HL-60 (cell line): ENCODE data around the gene METTL23.

Experiments used
- DNase-seq, 2 experiments: peaks; one replicate each; pipeline ENCODE4 v3.0.0-alpha.2; 2010 to 2020; ENCODE audit warnings: low read depth in 1 of 2, low spot score in 1 of 2
- H3K27ac ChIP-seq: fragments of 250-450 bp; sonication (Bioruptor Pico); replicated peaks from 2 replicates; pipeline ENCODE4 v1.5.1; 2020; ENCODE audit warnings: mild to moderate bottlenecking, moderate library complexity
- H3K27me3 ChIP-seq: fragments of 250-450 bp; sonication (Bioruptor Pico); 2 replicates; pipeline ENCODE4 v1.5.1; 2021; ENCODE audit warnings: mild to moderate bottlenecking, moderate library complexity; ENCODE audit not compliant: insufficient read depth, poor library complexity, severe bottlenecking
- H3K4me3 ChIP-seq: replicated peaks from 2 replicates; pipeline ENCODE4 v1.5.1; 2011; ENCODE audit warnings: mild to moderate bottlenecking, control low read depth, low read length; ENCODE audit not compliant: insufficient read depth
- GABPA ChIP-seq: IDR thresholded peaks from 2 replicates; pipeline ENCODE4 v1.6.1; 2012; ENCODE audit warnings: low read depth
- POLR2AphosphoS5 ChIP-seq: IDR thresholded peaks from 2 replicates; pipeline ENCODE4 v1.6.1; 2012; ENCODE audit warnings: low read depth
- SPI1 ChIP-seq: IDR thresholded peaks from 2 replicates; pipeline ENCODE4 v1.6.1; 2012; ENCODE audit warnings: low read depth, mild to moderate bottlenecking, borderline replicate concordance
- TF ChIP-seq, protein P1 (sequence below): IDR thresholded peaks from one replicate; pipeline ENCODE4 v1.5.1; 2011; ENCODE audit warnings: low read length, control low read depth, inconsistent platforms; ENCODE audit not compliant: insufficient read depth
- TF ChIP-seq, protein P2 (sequence below): IDR thresholded peaks from 2 replicates; pipeline ENCODE4 v1.6.1; 2012; ENCODE audit warnings: low read depth; ENCODE audit not compliant: insufficient replicate concordance

METTL23 gene

DNA sequence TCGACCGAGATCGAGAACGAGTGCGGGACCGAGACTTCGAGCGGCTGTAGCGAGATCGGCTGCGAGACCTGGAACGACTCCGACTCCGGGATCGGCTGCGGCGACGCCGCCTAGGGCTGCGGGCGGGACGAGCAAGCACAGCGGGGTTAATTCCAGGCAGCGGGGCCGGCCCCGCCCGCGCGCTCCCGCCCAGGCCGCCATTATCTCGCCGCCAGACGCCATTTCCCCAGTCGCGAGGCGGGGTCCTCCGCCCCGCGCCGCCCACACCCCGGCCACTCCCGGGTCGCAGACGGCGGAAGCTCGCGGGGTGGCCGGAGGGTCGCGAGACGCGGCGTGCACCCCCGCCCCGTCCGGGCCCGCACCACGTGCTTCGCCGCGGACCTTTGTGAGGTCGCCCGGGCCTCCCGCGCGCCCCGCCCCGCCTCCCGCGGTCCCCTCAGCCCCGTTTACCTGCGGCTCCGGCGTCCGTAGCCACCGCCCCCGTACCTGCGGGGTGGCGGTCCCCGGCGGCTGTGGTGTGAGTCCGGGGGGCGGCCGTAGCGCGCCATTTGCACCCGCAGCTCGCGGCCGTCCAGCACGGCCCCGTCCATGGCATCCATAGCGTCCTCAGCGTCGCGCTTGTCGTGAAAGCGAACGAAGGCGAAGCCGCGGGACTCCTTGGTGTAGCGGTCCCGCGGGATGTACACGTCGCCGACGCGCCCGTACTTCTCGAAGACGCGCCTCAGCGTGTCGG, 9.9 kb downstream of the METTL23 start:
- peak in 1 of 2 experiments; percentile 36 for DNase-seq
- peak overlapping the region; percentile 98 for H3K27ac ChIP-seq
- peak overlapping the region; percentile 89 for H3K4me3 ChIP-seq
- TF ChIP-seq, protein P1, sequence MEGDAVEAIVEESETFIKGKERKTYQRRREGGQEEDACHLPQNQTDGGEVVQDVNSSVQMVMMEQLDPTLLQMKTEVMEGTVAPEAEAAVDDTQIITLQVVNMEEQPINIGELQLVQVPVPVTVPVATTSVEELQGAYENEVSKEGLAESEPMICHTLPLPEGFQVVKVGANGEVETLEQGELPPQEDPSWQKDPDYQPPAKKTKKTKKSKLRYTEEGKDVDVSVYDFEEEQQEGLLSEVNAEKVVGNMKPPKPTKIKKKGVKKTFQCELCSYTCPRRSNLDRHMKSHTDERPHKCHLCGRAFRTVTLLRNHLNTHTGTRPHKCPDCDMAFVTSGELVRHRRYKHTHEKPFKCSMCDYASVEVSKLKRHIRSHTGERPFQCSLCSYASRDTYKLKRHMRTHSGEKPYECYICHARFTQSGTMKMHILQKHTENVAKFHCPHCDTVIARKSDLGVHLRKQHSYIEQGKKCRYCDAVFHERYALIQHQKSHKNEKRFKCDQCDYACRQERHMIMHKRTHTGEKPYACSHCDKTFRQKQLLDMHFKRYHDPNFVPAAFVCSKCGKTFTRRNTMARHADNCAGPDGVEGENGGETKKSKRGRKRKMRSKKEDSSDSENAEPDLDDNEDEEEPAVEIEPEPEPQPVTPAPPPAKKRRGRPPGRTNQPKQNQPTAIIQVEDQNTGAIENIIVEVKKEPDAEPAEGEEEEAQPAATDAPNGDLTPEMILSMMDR: no peak
- no peak for TF ChIP-seq GABPA
- TF ChIP-seq, protein P2, sequence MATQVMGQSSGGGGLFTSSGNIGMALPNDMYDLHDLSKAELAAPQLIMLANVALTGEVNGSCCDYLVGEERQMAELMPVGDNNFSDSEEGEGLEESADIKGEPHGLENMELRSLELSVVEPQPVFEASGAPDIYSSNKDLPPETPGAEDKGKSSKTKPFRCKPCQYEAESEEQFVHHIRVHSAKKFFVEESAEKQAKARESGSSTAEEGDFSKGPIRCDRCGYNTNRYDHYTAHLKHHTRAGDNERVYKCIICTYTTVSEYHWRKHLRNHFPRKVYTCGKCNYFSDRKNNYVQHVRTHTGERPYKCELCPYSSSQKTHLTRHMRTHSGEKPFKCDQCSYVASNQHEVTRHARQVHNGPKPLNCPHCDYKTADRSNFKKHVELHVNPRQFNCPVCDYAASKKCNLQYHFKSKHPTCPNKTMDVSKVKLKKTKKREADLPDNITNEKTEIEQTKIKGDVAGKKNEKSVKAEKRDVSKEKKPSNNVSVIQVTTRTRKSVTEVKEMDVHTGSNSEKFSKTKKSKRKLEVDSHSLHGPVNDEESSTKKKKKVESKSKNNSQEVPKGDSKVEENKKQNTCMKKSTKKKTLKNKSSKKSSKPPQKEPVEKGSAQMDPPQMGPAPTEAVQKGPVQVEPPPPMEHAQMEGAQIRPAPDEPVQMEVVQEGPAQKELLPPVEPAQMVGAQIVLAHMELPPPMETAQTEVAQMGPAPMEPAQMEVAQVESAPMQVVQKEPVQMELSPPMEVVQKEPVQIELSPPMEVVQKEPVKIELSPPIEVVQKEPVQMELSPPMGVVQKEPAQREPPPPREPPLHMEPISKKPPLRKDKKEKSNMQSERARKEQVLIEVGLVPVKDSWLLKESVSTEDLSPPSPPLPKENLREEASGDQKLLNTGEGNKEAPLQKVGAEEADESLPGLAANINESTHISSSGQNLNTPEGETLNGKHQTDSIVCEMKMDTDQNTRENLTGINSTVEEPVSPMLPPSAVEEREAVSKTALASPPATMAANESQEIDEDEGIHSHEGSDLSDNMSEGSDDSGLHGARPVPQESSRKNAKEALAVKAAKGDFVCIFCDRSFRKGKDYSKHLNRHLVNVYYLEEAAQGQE: no peak
- TF ChIP-seq POLR2AphosphoS5: no peak; the same call in 1 of the 2 replicates
- no peak for TF ChIP-seq SPI1
- no peaks in the 10 kb centered on the region for H3K27me3 ChIP-seq

DNA sequence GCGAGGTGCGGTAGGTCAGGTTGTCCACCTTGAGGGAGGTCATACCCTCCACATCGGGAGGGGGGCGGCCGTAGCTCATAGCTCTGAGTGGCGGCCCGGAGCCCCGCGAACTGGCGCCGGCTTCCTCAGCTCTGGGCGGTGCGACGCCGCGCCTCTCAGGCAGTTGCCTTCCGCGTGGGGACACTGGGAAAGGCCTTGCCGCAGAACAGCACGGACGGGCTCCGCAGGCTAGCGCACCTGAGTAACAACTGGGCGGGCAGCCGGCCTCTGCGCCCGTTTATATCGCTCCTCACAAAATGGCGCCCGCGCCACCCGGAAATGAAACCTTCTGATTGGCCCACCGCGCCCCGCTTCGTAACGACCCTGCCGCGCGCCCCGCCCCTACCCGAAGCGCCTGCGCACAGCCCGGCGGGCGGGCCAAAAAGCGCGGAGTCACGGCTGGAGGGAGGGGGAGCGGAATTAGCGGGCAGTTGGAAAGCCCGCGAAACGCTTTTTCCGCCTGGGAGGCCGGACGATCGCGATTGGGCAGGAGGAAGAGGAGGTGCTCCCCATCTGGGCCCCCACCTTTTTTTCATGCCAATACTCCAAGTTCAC, 10.5 kb downstream of the METTL23 start, which contains the start of gene SRSF2:
Gene SRSF2, minus strand, starts transcription at position 250 of the 594 bp plus-strand sequence. Its CDS starts 171 bp downstream, at position 79.
- DNase-seq: peak; percentile 96 to 99
- H3K4me3 ChIP-seq: peak within 1 kb of the TSS; percentile 92
- no peaks in the 10 kb centered on the region for H3K27me3 ChIP-seq
- TF ChIP-seq, protein P1: no peak
- TF ChIP-seq GABPA (peak; percentile 81), SPI1 (no peak), POLR2AphosphoS5 (peak; percentile 100)
- TF ChIP-seq, protein P2: peak; percentile 79
- H3K27ac ChIP-seq: peak within 1 kb of the TSS; percentile 98

DNA sequence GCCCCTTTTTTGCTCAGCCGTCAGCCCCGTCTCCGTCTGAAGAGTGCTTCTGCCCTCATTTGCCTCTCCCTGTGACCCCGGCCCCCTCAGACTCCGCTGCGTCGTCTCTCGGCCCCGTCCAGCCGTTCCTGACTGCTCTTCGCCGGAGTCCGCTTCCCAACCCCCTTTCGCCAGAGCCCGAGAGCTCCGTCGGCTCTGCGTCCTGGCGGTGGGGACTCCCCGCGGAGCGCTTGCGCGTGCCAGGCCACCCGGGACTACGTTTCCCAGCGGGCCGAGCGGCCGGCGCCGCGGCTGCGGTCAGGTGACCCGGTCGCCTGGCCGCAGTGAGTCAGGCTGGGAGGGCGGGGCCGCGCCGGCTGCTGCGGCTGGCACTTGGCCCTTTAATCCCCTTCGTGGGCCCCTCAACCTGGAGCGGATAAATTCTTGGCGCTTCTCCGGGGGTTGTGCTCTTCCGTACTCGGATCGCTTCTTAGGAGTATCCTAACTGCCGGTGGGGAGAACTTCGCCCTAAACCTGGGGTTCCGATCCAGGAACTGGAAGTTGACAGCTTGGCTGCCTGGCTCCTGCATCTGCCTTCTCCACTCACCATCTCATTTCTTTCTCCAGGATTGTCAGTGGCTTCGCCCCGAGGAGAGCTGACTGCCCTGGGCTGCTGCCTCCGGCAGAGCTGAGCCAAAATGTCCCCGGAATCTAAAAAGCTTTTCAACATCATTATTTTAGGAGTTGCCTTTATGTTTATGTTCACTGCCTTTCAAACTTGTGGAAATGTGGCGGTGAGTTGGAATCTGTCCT, 11.2 kb downstream of the METTL23 start, which contains the start of gene MFSD11:
Gene MFSD11, plus strand, starts transcription at position 444 of the 792 bp plus-strand sequence. Its CDS starts 234 bp downstream, at position 678.
- H3K27ac ChIP-seq: peak within 1 kb of the TSS; percentile 98
- DNase-seq: peak; percentile 91 to 94
- H3K27me3 ChIP-seq: no peaks in the 10 kb centered on the region
- TF ChIP-seq POLR2AphosphoS5: peak; percentile 26; the same call in 1 of the 2 replicates
- TF ChIP-seq, protein P1: no peak
- TF ChIP-seq, protein P2: peak; percentile 37
- peak within 1 kb of the TSS; percentile 92 for H3K4me3 ChIP-seq
